Measurements from ENCODE around the gene ZDHHC16.
"Not testable (repeated sequence)": the region's sequence is repeated elsewhere in the genome, so short reads cannot be mapped to it uniquely, and the experiment has no call there.

Gene ZDHHC16

DNA sequence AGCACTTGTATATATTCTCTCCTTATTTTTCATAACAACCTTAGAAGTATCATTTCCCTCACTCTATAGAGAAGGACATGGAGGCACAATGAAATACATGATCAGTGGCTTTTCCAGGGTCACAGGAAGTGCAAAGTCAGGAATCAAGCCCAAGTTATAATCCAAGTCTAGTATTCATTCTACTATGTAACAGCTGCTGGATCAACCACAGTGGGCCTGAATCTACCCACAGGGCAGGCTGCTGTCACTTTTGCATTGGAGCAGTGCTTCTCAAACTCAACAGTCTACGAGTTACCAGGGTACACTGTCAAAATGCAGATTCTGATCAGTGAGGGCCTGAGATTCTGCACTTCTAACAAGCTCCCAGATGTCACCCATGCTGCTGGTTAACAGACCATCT lies 18.3 kb downstream of the ZDHHC16 start:
- no peaks in the 10 kb centered on the region for H3K4me1 ChIP-seq (ENCODE audit: control insufficient read depth, insufficient read depth, low read length)
- no peaks in the 10 kb centered on the region for H3K9me3 ChIP-seq (ENCODE audit: control insufficient read depth, insufficient read depth, low read length)
- H3K9ac ChIP-seq (ENCODE audit: low read depth, low read length), result no peak overlapping the region
- H3K4me3 ChIP-seq (ENCODE audit: low read depth, low read length), result no peak overlapping the region
- peaks cover 69% of the 10 kb centered on the region for H3K36me3 ChIP-seq (ENCODE audit: control insufficient read depth, insufficient read depth, low read length)
- no peaks in the 10 kb centered on the region for H3K27me3 ChIP-seq (ENCODE audit: control insufficient read depth, insufficient read depth, low read length)

DNA sequence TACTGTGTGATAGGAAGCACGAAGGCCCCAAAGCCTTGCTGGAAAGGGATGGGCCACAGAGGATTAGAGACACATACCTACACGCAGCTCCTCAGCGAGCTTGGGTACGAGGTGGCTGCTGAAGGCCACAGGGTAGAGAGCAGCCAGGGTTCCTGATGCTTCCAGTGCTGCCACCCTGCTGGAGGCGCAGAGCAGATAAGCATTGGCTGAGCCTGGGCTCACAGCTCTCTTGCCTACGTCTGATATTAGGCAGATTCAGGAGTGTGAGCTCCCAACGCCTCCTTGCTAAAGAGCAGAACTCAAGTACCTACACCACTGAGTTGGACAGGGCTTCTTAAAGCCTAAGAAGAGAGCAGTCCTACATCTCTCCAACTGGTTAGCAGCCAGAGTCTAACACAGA lies 20.0 kb downstream of the ZDHHC16 start:
- H3K9ac ChIP-seq (ENCODE audit: low read depth, low read length), result no peak overlapping the region
- no peaks in the 10 kb centered on the region for H3K4me1 ChIP-seq (ENCODE audit: control insufficient read depth, insufficient read depth, low read length)
- H3K36me3 ChIP-seq (ENCODE audit: control insufficient read depth, insufficient read depth, low read length), result peaks cover 70% of the 10 kb centered on the region
- H3K4me3 ChIP-seq (ENCODE audit: low read depth, low read length), result no peak overlapping the region
- no peaks in the 10 kb centered on the region for H3K27me3 ChIP-seq (ENCODE audit: control insufficient read depth, insufficient read depth, low read length)
- H3K9me3 ChIP-seq (ENCODE audit: control insufficient read depth, insufficient read depth, low read length), result no peaks in the 10 kb centered on the region

DNA sequence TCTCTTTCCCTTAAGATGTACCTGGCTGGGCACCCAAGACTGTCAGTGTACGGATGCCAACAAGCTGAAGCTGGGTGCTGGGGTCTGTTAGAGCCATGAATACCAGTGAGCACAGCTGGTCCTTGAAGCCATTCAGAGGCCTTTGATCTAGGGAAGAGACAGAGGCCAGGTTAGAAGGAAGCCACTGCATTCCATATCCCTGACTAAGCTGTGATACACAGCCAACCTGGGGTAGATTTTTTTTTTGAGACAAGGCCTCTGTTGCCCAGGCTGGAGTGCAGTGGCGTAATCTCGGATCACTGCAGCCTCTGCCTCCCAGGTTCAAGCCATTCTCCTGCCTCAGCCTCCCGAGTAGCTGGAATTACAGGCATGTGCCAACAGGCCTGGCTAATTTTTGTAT lies 20.8 kb downstream of the ZDHHC16 start:
- H3K9me3 ChIP-seq (ENCODE audit: control insufficient read depth, insufficient read depth, low read length), result no peaks in the 10 kb centered on the region

DNA sequence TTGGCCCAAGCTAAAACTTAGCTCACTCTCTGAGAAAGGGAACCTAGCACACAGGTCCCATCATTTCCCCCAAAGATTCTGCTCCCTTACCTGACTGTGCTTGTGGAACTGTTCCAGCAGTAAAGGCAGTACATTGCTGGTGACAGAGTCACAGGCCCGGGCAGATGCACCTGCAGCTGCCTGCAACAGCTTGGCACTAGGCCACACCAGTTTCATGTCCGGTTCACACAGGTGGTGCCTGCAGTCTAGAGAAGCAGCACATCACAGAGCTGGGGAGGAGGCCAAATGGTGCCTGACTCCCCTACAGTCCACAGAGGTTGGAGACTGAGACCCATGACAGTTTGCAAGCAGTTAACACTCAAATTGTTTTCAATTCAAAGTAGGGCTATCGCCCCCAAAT lies 22.2 kb downstream of the ZDHHC16 start:
- Histone ChIP-seq H3K4me3 (ENCODE audit: low read depth, low read length) (no peak overlapping the region), H3K4me1 (ENCODE audit: control insufficient read depth, insufficient read depth, low read length) (no peaks in the 10 kb centered on the region), H3K9ac (ENCODE audit: low read depth, low read length) (no peak overlapping the region), H3K9me3 (ENCODE audit: control insufficient read depth, insufficient read depth, low read length) (no peaks in the 10 kb centered on the region), H3K36me3 (ENCODE audit: control insufficient read depth, insufficient read depth, low read length) (peaks cover 55% of the 10 kb centered on the region), H3K27me3 (ENCODE audit: control insufficient read depth, insufficient read depth, low read length) (no peaks in the 10 kb centered on the region)

More for the DNA sequence above, 20.8 kb downstream of the ZDHHC16 start:
- Histone ChIP-seq H3K4me1 (ENCODE audit: control insufficient read depth, insufficient read depth, low read length) (no peaks in the 10 kb centered on the region), H3K36me3 (ENCODE audit: control insufficient read depth, insufficient read depth, low read length) (peaks cover 66% of the 10 kb centered on the region), H3K4me3 (ENCODE audit: low read depth, low read length) (no peak overlapping the region), H3K27me3 (ENCODE audit: control insufficient read depth, insufficient read depth, low read length) (no peaks in the 10 kb centered on the region), H3K9ac (ENCODE audit: low read depth, low read length) (no peak overlapping the region)

DNA sequence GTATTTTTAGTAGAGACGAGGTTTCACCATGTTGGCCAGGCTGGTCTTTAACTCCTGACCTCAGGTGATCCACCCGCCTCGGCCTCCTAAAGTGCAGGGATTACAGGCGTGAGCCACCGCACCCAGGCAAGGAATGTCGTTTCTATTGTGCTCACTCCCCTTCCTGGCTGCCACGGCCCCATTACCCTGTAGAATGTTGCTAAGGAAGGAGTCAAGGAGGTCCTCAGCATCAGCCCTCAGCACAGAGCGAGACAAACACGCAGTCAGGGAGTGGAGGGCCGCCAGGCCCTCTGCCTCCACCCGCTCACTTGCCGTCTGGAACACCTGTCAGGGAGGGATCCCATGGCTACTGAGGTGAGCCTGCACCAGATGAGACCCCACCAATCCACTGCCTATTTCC lies 22.8 kb downstream of the ZDHHC16 start:
- H3K9me3 ChIP-seq (ENCODE audit: control insufficient read depth, insufficient read depth, low read length); H3K9ac ChIP-seq (ENCODE audit: low read depth, low read length); H3K4me1 ChIP-seq (ENCODE audit: control insufficient read depth, insufficient read depth, low read length); H3K27me3 ChIP-seq (ENCODE audit: control insufficient read depth, insufficient read depth, low read length); H3K4me3 ChIP-seq (ENCODE audit: low read depth, low read length): not testable (repeated sequence)
- peaks cover 52% of the 10 kb centered on the region for H3K36me3 ChIP-seq (ENCODE audit: control insufficient read depth, insufficient read depth, low read length)

DNA sequence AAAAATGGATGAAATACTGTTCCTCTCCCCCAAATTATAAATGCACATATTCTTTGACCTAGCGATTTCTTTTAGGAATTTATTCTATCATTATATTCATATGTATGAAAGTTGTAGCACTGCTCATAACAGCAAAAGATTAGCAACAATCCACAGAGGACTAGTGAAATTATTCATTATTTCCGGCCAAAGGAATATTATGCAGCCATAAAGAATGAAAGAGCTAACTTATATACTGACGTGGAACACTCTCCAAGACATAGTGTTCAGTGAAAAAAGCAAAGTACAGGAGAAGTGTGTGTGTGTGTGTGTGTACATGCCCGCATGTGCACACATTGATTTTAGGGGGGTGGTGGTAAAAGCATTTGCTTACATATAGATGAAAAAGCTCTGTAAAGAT lies 28.9 kb downstream of the ZDHHC16 start:
- H3K9ac ChIP-seq (ENCODE audit: low read depth, low read length), result no peak overlapping the region
- H3K36me3 ChIP-seq (ENCODE audit: control insufficient read depth, insufficient read depth, low read length), result peaks cover 37% of the 10 kb centered on the region
- H3K4me3 ChIP-seq (ENCODE audit: low read depth, low read length), result no peak overlapping the region
- H3K9me3 ChIP-seq (ENCODE audit: control insufficient read depth, insufficient read depth, low read length), result no peaks in the 10 kb centered on the region
- H3K4me1 ChIP-seq (ENCODE audit: control insufficient read depth, insufficient read depth, low read length), result peaks cover 7% of the 10 kb centered on the region
- H3K27me3 ChIP-seq (ENCODE audit: control insufficient read depth, insufficient read depth, low read length), result no peaks in the 10 kb centered on the region

DNA sequence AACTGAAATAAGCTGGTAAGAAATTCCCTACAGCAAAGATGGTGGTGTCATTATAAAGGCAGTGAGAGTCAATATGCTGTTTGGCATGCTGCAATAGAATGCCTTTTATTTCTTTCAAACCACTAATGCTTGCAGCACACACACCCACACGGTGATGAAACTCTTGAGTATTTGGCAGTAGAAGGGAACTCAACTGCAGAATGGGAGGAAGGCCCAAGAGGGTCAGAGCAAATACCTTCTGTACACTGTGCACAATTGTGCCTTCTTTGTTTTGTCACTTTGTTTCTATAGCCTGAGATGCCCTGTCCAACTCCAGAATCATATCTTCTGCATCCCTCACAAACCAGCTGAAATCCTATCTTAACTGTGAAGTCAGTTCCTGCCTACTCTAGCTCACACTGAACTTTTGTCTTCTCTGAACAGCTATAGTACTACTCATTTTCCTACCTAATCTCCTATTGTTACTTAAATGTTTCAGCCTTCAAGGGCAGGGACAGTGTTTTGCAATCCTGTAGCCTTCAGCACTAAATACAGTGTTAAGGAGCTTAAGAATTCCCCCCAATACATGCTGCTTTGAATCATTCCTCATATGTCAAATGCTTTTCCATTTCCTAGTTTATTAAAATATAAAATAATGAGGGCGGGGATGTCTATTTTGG lies 30.1 kb downstream of the ZDHHC16 start:
- H3K9me3 ChIP-seq (ENCODE audit: control insufficient read depth, insufficient read depth, low read length), result no peaks in the 10 kb centered on the region
- H3K36me3 ChIP-seq (ENCODE audit: control insufficient read depth, insufficient read depth, low read length), result peaks cover 29% of the 10 kb centered on the region
- H3K9ac ChIP-seq (ENCODE audit: low read depth, low read length), result no peak overlapping the region
- no peaks in the 10 kb centered on the region for H3K27me3 ChIP-seq (ENCODE audit: control insufficient read depth, insufficient read depth, low read length)
- H3K4me3 ChIP-seq (ENCODE audit: low read depth, low read length), result no peak overlapping the region
- H3K4me1 ChIP-seq (ENCODE audit: control insufficient read depth, insufficient read depth, low read length), result peaks cover 15% of the 10 kb centered on the region

DNA sequence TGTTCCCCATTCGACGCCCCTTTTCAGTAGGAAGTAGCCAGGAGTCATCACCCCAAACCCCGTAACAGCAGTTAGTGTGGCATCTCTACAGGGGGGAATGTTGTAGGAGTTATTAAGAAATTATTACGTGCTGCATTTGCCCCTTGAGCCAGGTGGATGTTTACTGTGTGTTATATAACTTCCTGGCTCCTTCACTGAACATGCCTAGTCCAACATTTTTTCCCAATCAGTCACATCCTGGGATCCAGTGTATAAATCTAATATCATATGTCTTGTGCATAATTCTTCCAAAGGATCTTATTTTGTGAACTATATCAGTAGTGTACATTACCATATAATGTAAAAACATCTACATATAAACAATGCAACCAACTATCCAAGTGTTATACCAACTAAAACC lies 33.4 kb downstream of the ZDHHC16 start:
- H3K9ac ChIP-seq (ENCODE audit: low read depth, low read length); H3K27me3 ChIP-seq (ENCODE audit: control insufficient read depth, insufficient read depth, low read length); H3K4me3 ChIP-seq (ENCODE audit: low read depth, low read length); H3K9me3 ChIP-seq (ENCODE audit: control insufficient read depth, insufficient read depth, low read length): not testable (repeated sequence)
- H3K4me1 ChIP-seq (ENCODE audit: control insufficient read depth, insufficient read depth, low read length), result peaks cover 15% of the 10 kb centered on the region
- peaks cover 26% of the 10 kb centered on the region for H3K36me3 ChIP-seq (ENCODE audit: control insufficient read depth, insufficient read depth, low read length)

DNA sequence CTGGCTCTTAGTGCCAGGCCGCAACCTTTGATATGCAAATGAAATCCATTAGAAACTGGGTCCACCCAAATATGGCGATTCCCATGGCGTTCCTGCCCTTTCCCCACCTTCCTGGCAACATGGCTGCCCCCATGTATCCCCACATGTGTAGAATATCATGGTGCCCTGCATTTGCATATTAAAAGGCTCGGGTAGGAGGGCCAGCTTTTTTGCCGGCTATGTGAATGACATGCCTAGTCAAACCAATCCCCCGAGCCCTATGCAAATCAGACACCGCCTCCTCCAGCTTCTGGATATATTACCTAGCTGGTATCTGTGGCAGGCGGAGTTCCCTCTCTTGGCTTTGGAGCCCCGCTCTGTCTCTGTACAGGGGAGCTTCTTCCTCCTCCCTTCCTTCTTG lies 34.0 kb downstream of the ZDHHC16 start:
- Histone ChIP-seq H3K4me3 (ENCODE audit: low read depth, low read length) (no peak overlapping the region), H3K9ac (ENCODE audit: low read depth, low read length) (no peak overlapping the region), H3K9me3 (ENCODE audit: control insufficient read depth, insufficient read depth, low read length) (no peaks in the 10 kb centered on the region), H3K4me1 (ENCODE audit: control insufficient read depth, insufficient read depth, low read length) (peaks cover 15% of the 10 kb centered on the region), H3K36me3 (ENCODE audit: control insufficient read depth, insufficient read depth, low read length) (peaks cover 22% of the 10 kb centered on the region), H3K27me3 (ENCODE audit: control insufficient read depth, insufficient read depth, low read length) (no peaks in the 10 kb centered on the region)

DNA sequence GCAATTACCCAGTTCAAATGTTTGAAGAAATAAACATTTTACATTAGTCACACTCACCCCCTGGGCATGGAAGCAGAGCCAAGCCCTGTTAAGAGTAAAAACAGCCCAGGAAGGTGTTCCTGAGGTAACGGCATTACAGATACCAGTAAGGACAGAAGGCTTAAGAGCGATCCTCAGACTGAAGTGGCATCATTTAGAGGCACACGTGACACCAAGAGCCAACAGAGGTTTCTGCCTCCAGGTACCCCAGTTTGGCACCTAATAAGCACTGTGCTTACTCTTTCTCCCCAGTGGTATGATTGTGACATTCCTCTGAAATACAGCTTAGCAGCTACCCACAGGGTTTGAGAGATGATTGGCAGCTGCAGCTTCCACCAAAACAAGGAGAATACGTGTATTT lies 35.1 kb downstream of the ZDHHC16 start:
- Histone ChIP-seq H3K4me3 (ENCODE audit: low read depth, low read length) (no peak overlapping the region), H3K9me3 (ENCODE audit: control insufficient read depth, insufficient read depth, low read length) (no peaks in the 10 kb centered on the region), H3K27me3 (ENCODE audit: control insufficient read depth, insufficient read depth, low read length) (no peaks in the 10 kb centered on the region), H3K36me3 (ENCODE audit: control insufficient read depth, insufficient read depth, low read length) (peaks cover 22% of the 10 kb centered on the region), H3K4me1 (ENCODE audit: control insufficient read depth, insufficient read depth, low read length) (peaks cover 15% of the 10 kb centered on the region), H3K9ac (ENCODE audit: low read depth, low read length) (no peak overlapping the region)

DNA sequence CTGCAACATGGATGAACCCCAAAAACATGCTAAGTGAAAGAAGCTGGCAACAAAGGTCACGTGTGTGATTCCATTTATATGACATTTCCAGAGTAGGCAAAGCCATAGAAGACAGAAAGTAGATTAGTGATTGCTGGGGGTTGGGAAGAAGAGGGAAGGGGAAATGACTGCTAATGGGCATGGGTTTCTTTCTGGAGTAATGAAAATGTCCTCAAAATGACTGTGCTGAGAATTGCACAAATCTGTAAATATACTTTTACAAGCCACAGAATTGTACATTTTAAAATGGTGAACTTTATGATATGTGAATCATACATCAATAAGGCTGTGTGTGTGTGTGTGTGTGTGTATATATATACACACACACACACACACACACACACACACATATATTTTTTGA lies 36.4 kb downstream of the ZDHHC16 start:
- Histone ChIP-seq H3K27me3 (ENCODE audit: control insufficient read depth, insufficient read depth, low read length) (no peaks in the 10 kb centered on the region), H3K36me3 (ENCODE audit: control insufficient read depth, insufficient read depth, low read length) (peaks cover 19% of the 10 kb centered on the region)

DNA sequence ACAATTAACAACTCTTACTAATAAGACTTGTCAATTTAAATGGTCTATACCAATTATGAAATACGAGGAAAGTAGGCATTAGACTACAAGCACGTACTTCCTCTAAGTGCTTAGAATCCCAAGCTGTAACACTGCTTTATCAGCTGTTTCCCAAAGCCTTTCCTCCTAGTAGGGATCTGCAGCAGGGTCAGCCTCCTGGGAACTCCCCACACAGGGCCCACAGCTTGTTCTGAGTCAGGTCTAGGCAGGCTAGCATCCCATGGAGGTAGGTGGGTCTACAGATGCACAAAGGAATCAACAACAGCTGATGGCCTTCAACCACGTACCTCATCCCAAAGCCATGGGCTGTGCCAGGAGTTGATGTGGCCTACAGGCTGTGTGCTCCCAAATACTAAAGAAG lies 37.5 kb downstream of the ZDHHC16 start:
- no peaks in the 10 kb centered on the region for H3K9me3 ChIP-seq (ENCODE audit: control insufficient read depth, insufficient read depth, low read length)
- no peaks in the 10 kb centered on the region for H3K27me3 ChIP-seq (ENCODE audit: control insufficient read depth, insufficient read depth, low read length)
- no peak overlapping the region for H3K9ac ChIP-seq (ENCODE audit: low read depth, low read length)
- peaks cover 15% of the 10 kb centered on the region for H3K4me1 ChIP-seq (ENCODE audit: control insufficient read depth, insufficient read depth, low read length)
- peaks cover 10% of the 10 kb centered on the region for H3K36me3 ChIP-seq (ENCODE audit: control insufficient read depth, insufficient read depth, low read length)
- H3K4me3 ChIP-seq (ENCODE audit: low read depth, low read length), result no peak overlapping the region

More for the DNA sequence above, 36.4 kb downstream of the ZDHHC16 start:
- peaks cover 15% of the 10 kb centered on the region for H3K4me1 ChIP-seq (ENCODE audit: control insufficient read depth, insufficient read depth, low read length)
- no peak overlapping the region for H3K9ac ChIP-seq (ENCODE audit: low read depth, low read length)
- H3K4me3 ChIP-seq (ENCODE audit: low read depth, low read length), result no peak overlapping the region
- no peaks in the 10 kb centered on the region for H3K9me3 ChIP-seq (ENCODE audit: control insufficient read depth, insufficient read depth, low read length)

All from iPS-15b (cell line).